ENCODE results near the gene TNFSF15.

Gene TNFSF15

GRCh38 chr9:114825126-114825795 is 19.4 kb upstream of the TNFSF15 start:
- no peak overlapping the region for H2AFZ ChIP-seq (ENCODE audit: low read depth, low read length, severe bottlenecking)
- no peaks in the 10 kb centered on the region for H3K79me2 ChIP-seq (ENCODE audit: insufficient read depth, low read length)
- no peaks in the 10 kb centered on the region for H4K20me1 ChIP-seq (ENCODE audit: low read depth, low read length)

GRCh38 chr9:114824110-114824509 is 18.3 kb upstream of the TNFSF15 start:
- no peaks in the 10 kb centered on the region for H3K27me3 ChIP-seq (ENCODE audit: low read length)
- no peaks in the 10 kb centered on the region for H3F3A ChIP-seq (ENCODE audit: insufficient read depth)
- no peaks in the 10 kb centered on the region for H4K20me1 ChIP-seq (ENCODE audit: low read depth, low read length)
- no peaks in the 10 kb centered on the region for H3K36me3 ChIP-seq (ENCODE audit: low read length)
- H3K4me2 ChIP-seq (ENCODE audit: low read depth, low read length, poor library complexity, severe bottlenecking) = no peak overlapping the region
- H3K79me2 ChIP-seq (ENCODE audit: insufficient read depth, low read length) = no peaks in the 10 kb centered on the region
- H2AFZ ChIP-seq (ENCODE audit: low read depth, low read length, severe bottlenecking) = no peak overlapping the region
- H3K4me3 ChIP-seq (ENCODE audit: insufficient read depth, low read length, poor library complexity, severe bottlenecking) = no peak overlapping the region
- H3K9me3 ChIP-seq (ENCODE audit: insufficient read depth, low read length) = no peaks in the 10 kb centered on the region
- H3K27ac ChIP-seq (ENCODE audit: low read depth, low read length) = no peak overlapping the region
- no peak overlapping the region for H3K9ac ChIP-seq (ENCODE audit: low read length)
- no peaks in the 10 kb centered on the region for H3K9me2 ChIP-seq (replicated peaks; ENCODE audit: insufficient read depth, low read length)
- no peak for TF ChIP-seq EZH2phosphoT487 (conservative IDR thresholded peaks at IDR 0.05; ENCODE audit: low read length)
- TF ChIP-seq CTCF (IDR thresholded peaks at IDR 0.05; ENCODE audit: insufficient read depth, low read length, poor library complexity, severe bottlenecking) = no peak

More at GRCh38 chr9:114825126-114825795, 19.4 kb upstream of the TNFSF15 start:
- H3F3A ChIP-seq (ENCODE audit: insufficient read depth) = no peaks in the 10 kb centered on the region
- TF ChIP-seq EZH2phosphoT487 (conservative IDR thresholded peaks at IDR 0.05; ENCODE audit: low read length) (no peak), CTCF (IDR thresholded peaks at IDR 0.05; ENCODE audit: insufficient read depth, low read length, poor library complexity, severe bottlenecking) (no peak)
- H3K9me2 ChIP-seq (replicated peaks; ENCODE audit: insufficient read depth, low read length) = no peaks in the 10 kb centered on the region
- no peak overlapping the region for H3K9ac ChIP-seq (ENCODE audit: low read length)
- no peaks in the 10 kb centered on the region for H3K9me3 ChIP-seq (ENCODE audit: insufficient read depth, low read length)
- no peaks in the 10 kb centered on the region for H3K36me3 ChIP-seq (ENCODE audit: low read length)
- H3K27me3 ChIP-seq (ENCODE audit: low read length) = no peaks in the 10 kb centered on the region
- H3K4me2 ChIP-seq (ENCODE audit: low read depth, low read length, poor library complexity, severe bottlenecking) = no peak overlapping the region
- no peak overlapping the region for H3K4me3 ChIP-seq (ENCODE audit: insufficient read depth, low read length, poor library complexity, severe bottlenecking)
- no peak overlapping the region for H3K27ac ChIP-seq (ENCODE audit: low read depth, low read length)

- no peaks in the 10 kb centered on the region for H3K36me3 ChIP-seq (ENCODE audit: low read length)
- no peak overlapping the region for H2AFZ ChIP-seq (ENCODE audit: low read depth, low read length, severe bottlenecking)
- no peak overlapping the region for H3K27ac ChIP-seq (ENCODE audit: low read depth, low read length)
Measured at GRCh38 chr9:114823441-114823840, 17.6 kb upstream of the TNFSF15 start.

More at GRCh38 chr9:114823441-114823840, 17.6 kb upstream of the TNFSF15 start:
- no peaks in the 10 kb centered on the region for H4K20me1 ChIP-seq (ENCODE audit: low read depth, low read length)
- no peaks in the 10 kb centered on the region for H3K9me3 ChIP-seq (ENCODE audit: insufficient read depth, low read length)
- H3K4me3 ChIP-seq (ENCODE audit: insufficient read depth, low read length, poor library complexity, severe bottlenecking) = no peak overlapping the region
- no peaks in the 10 kb centered on the region for H3K79me2 ChIP-seq (ENCODE audit: insufficient read depth, low read length)
- H3K4me2 ChIP-seq (ENCODE audit: low read depth, low read length, poor library complexity, severe bottlenecking) = no peak overlapping the region
- H3K9ac ChIP-seq (ENCODE audit: low read length) = no peak overlapping the region
- TF ChIP-seq EZH2phosphoT487 (conservative IDR thresholded peaks at IDR 0.05; ENCODE audit: low read length) = no peak
- TF ChIP-seq CTCF (IDR thresholded peaks at IDR 0.05; ENCODE audit: insufficient read depth, low read length, poor library complexity, severe bottlenecking) = no peak
- no peaks in the 10 kb centered on the region for H3K27me3 ChIP-seq (ENCODE audit: low read length)
- no peaks in the 10 kb centered on the region for H3K9me2 ChIP-seq (replicated peaks; ENCODE audit: insufficient read depth, low read length)
- H3F3A ChIP-seq (ENCODE audit: insufficient read depth) = no peaks in the 10 kb centered on the region
